Esophagus squamous epithelium (tissue), 5 donors: ENCODE results near the gene BST1. TPM values are rescaled to one million over a fixed set of nuclear protein-coding genes. Genes with fewer than 3 reads are reported as not detected.

Experiments used
- DNase-seq: peaks from one replicate; lab custom pipeline; 2025; lab: John Stamatoyannopoulos, UW
- H3K27ac ChIP-seq, 4 donors: fragments of 200-600 bp; sonication (generic); one replicate each; pipeline ENCODE4 v1.5.1; 2016 to 2019; ENCODE audit warnings: mild to moderate bottlenecking in 1 of 4
- H3K27me3 ChIP-seq, 4 donors: fragments of 200-600 bp; sonication (generic); 1 replicate in 3 of 4; 2 replicates in 1 of 4; pipeline versions ENCODE4 v1.5.1 to v1.6.0; 2017 to 2021; ENCODE audit warnings: antibody characterized with exemption in 1 of 4
- H3K36me3 ChIP-seq, 3 donors: fragments of 200-600 bp; sonication (generic); one replicate each; pipeline ENCODE4 v1.5.1; 2016 to 2019
- H3K4me1 ChIP-seq, 3 donors: fragments of 200-600 bp; sonication (generic); one replicate each; pipeline ENCODE4 v1.5.1; 2017 to 2019
- H3K4me3 ChIP-seq, 4 donors: fragments of 200-600 bp; sonication (generic); 1 replicate in 3 of 4; 2 replicates in 1 of 4; pipeline ENCODE4 v1.5.1; 2016 to 2019; ENCODE audit warnings: mild to moderate bottlenecking in 2 of 4, moderate library complexity in 1 of 4
- H3K9me3 ChIP-seq, 3 donors: fragments of 200-600 bp; sonication (generic); one replicate each; pipeline ENCODE4 v1.5.1; 2016 to 2019
- CTCF ChIP-seq, 6 experiments: fragments of 450-650 bp in 4 of 6; fragments of 200-600 bp in 2 of 6; sonication (generic) in 2 of 6; IDR thresholded peaks; one replicate each; pipeline ENCODE4 v1.5.1; 2016 to 2019; ENCODE audit warnings: antibody characterized with exemption in 6 of 6, mild to moderate bottlenecking in 4 of 6, moderate library complexity in 4 of 6
- POLR2A ChIP-seq, 4 donors: fragments of 450-650 bp; IDR thresholded peaks; one replicate each; pipeline ENCODE4 v1.6.1; 2017; ENCODE audit warnings: antibody characterized with exemption in 4 of 4, mild to moderate bottlenecking in 4 of 4, moderate library complexity in 3 of 4
- WGBS, 2 donors: methylation state at CpG; one replicate each; pipeline ENCODE4 v1.1.5; 2018; 5-methylcytosine and 5-hydroxymethylcytosine counted together
- intact Hi-C: fragments of 100-400 bp; cut with DNase I; formaldehyde crosslinking; loops from one replicate; pipeline ENCODE4 v1.15.0; 2022
- total RNA-seq, 4 donors: library from RNA; depleted of rRNA; stranded (reverse); fragments of >200 nt; gene quantifications; one replicate each; pipeline ENCODE4 v1.1.0, GENCODE V29; 2016
- donor health status: DM: yes; HTN: yes; CAD: no.

BST1 gene
- total RNA-seq, 4 donors from 2014 or later: 0.97 to 7.4 (median 3.6) TPM

GRCh38 chr4:15746110-15746509, 43.2 kb downstream of the BST1 start:
- no peaks in the 10 kb centered on the region for H3K36me3 ChIP-seq
- H3K4me1 ChIP-seq: no peaks in the 10 kb centered on the region
- H3K9me3 ChIP-seq: peaks cover 0 to 12% (median 0%) of the 10 kb centered on the region in 3 donors
- intact Hi-C loops: no loop called here
- H3K27ac ChIP-seq: no peak overlapping the region
- 71 to 88% methylated on average over 1 of the region's 1 CpG for WGBS, 2 donors
- TF ChIP-seq POLR2A (IDR thresholded peaks at IDR 0.05) (no peak), CTCF (IDR thresholded peaks at IDR 0.05) (no peak)
- no peaks in the 10 kb centered on the region for H3K27me3 ChIP-seq
- H3K4me3 ChIP-seq: no peak overlapping the region
- DNase-seq: no peak

GRCh38 chr4:15749001-15749400, 46.1 kb downstream of the BST1 start:
- intact Hi-C loops: no loop called here
- H3K4me3 ChIP-seq: no peak overlapping the region
- H3K27ac ChIP-seq: no peak overlapping the region
- TF ChIP-seq CTCF (IDR thresholded peaks at IDR 0.05) (no peak), POLR2A (IDR thresholded peaks at IDR 0.05) (no peak)
- 70 to 74% methylated on average over 6 of the region's 6 CpGs for WGBS, 2 donors
- H3K9me3 ChIP-seq: no peaks in the 10 kb centered on the region
- no peaks in the 10 kb centered on the region for H3K27me3 ChIP-seq
- DNase-seq: no peak
- H3K36me3 ChIP-seq: no peaks in the 10 kb centered on the region
- no peaks in the 10 kb centered on the region for H3K4me1 ChIP-seq

GRCh38 chr4:15751153-15751552, 48.3 kb downstream of the BST1 start:
- Histone ChIP-seq H3K9me3 (no peaks in the 10 kb centered on the region), H3K27me3 (no peaks in the 10 kb centered on the region), H3K27ac (no peak overlapping the region), H3K4me1 (no peaks in the 10 kb centered on the region), H3K4me3 (no peak overlapping the region), H3K36me3 (no peaks in the 10 kb centered on the region)
- no peak for DNase-seq
- intact Hi-C loops: no loop called here
- TF ChIP-seq POLR2A (IDR thresholded peaks at IDR 0.05) (no peak), CTCF (IDR thresholded peaks at IDR 0.05) (no peak)
- 89 to 100% methylated on average over 2 of the region's 2 CpGs for WGBS, 2 donors

- TF ChIP-seq POLR2A (IDR thresholded peaks at IDR 0.05) (no peak), CTCF (IDR thresholded peaks at IDR 0.05) (no peak)
- Histone ChIP-seq H3K27ac (no peak overlapping the region), H3K36me3 (no peaks in the 10 kb centered on the region), H3K4me3 (no peak overlapping the region), H3K27me3 (no peaks in the 10 kb centered on the region), H3K9me3 (no peaks in the 10 kb centered on the region), H3K4me1 (no peaks in the 10 kb centered on the region)
- no peak for DNase-seq
- WGBS, 2 donors: 81 to 91% methylated on average over 6 of the region's 6 CpGs
- intact Hi-C loops: no loop called here
Measured at GRCh38 chr4:15753081-15753480, 50.2 kb downstream of the BST1 start.

GRCh38 chr4:15753786-15754185, 50.9 kb downstream of the BST1 start:
- no peaks in the 10 kb centered on the region for H3K36me3 ChIP-seq
- no peak for DNase-seq
- WGBS, 2 donors: 40 to 44% methylated on average over 4 of the region's 4 CpGs
- intact Hi-C loops: no loop called here
- no peaks in the 10 kb centered on the region for H3K9me3 ChIP-seq
- H3K27ac ChIP-seq: no peak overlapping the region
- TF ChIP-seq CTCF (IDR thresholded peaks at IDR 0.05): no peak
- no peak for TF ChIP-seq POLR2A (IDR thresholded peaks at IDR 0.05)
- H3K4me3 ChIP-seq: no peak overlapping the region
- H3K4me1 ChIP-seq: no peaks in the 10 kb centered on the region
- no peaks in the 10 kb centered on the region for H3K27me3 ChIP-seq
